Suprapubic skin (tissue), 3 donors: ENCODE measurements around the gene CADPS.

Experiments used
- POLR2A ChIP-seq, 2 donors: fragments of 450-650 bp; IDR thresholded peaks; one replicate each; pipeline ENCODE4 v1.6.1; 2017; ENCODE audit warnings: antibody characterized with exemption in 2 of 2, mild to moderate bottlenecking in 2 of 2, moderate library complexity in 2 of 2
- TF ChIP-seq, protein P1 (sequence below), 2 donors: fragments of 200-600 bp in 1 of 2; fragments of 450-650 bp in 1 of 2; sonication (generic) in 1 of 2; IDR thresholded peaks; one replicate each; pipeline ENCODE4 v1.5.1; 2016 to 2019; ENCODE audit warnings: antibody characterized with exemption in 2 of 2, mild to moderate bottlenecking in 1 of 2, moderate library complexity in 1 of 2

DNA sequence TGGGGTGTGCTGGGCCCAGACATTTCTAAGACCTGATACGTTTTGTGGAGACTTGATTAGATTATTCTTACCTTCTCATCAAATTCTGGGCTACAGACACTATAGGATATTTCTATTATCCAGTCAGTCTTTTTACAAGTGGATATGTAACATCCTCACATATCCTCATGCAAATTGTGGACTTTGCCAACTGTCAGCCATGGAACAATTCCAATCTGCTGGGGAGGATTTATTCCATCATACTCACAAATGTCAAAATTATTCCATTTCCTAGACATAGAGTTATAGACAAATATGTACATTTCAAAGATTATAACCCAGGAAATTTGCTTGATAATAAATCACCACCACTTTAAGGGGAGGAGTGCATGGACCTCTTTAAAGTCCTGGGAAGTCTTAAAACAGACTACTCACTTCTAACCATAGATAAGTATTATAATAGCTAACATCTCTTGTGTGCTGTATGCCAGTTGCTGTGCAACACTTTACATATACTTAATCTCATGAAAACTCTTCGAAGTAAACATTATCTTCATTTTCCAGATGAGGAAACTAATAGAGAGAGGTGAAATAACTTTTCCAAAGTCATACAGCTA, 44.4 kb downstream of the CADPS start:
- no peak for TF ChIP-seq POLR2A (IDR thresholded peaks at IDR 0.05)
- TF ChIP-seq, protein P1, sequence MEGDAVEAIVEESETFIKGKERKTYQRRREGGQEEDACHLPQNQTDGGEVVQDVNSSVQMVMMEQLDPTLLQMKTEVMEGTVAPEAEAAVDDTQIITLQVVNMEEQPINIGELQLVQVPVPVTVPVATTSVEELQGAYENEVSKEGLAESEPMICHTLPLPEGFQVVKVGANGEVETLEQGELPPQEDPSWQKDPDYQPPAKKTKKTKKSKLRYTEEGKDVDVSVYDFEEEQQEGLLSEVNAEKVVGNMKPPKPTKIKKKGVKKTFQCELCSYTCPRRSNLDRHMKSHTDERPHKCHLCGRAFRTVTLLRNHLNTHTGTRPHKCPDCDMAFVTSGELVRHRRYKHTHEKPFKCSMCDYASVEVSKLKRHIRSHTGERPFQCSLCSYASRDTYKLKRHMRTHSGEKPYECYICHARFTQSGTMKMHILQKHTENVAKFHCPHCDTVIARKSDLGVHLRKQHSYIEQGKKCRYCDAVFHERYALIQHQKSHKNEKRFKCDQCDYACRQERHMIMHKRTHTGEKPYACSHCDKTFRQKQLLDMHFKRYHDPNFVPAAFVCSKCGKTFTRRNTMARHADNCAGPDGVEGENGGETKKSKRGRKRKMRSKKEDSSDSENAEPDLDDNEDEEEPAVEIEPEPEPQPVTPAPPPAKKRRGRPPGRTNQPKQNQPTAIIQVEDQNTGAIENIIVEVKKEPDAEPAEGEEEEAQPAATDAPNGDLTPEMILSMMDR (IDR thresholded peaks at IDR 0.05) = no peak
